HepG2 (cell line): ENCODE data around the gene NOX4. TPM values are rescaled to one million over a fixed set of nuclear protein-coding genes. Genes with fewer than 3 reads are reported as not detected.

Source experiments
- ATAC-seq: fragments of 200-7000 bp; cut with Tn5 transposase; 3 replicates; pipeline ENCODE4 v1.9.1; 2020; ENCODE audit warnings: mild to moderate bottlenecking, moderate library complexity
- BruUV-seq: library from RNA; stranded (reverse); fragments of 400-500 nt; replicated peaks from 2 replicates; lab custom pipeline; 2021; lab: Mats Ljungman, UMichigan
- CTCF ChIA-PET: fragments of 300-600 bp; formaldehyde crosslinking; extraction: SDS; loops from one replicate; lab custom pipeline; 2021; ENCODE audit warnings: low total read pairs, inconsistent platforms, low intra/inter-chr PET ratio; lab: Yijun Ruan, JAX
- POLR2A ChIA-PET: fragments of 350-600 bp; sonication (Branson Sonifier 250); formaldehyde crosslinking; loops from one replicate; lab custom pipeline; 2020; ENCODE audit warnings: antibody characterized with exemption, inconsistent platforms; lab: Yijun Ruan, JAX
- DNase-seq: peaks from one replicate; pipeline ENCODE4 v3.0.0-alpha.2; 2015; ENCODE audit warnings: low spot score
- FAIRE-seq: peaks from 3 replicates; lab custom pipeline; 2011; peaks lifted over from hg19 to GRCh38; lab: Jason Lieb, UNC
- H2AFZ ChIP-seq: one replicate; pipeline ENCODE4 v1.6.1; 2011; ENCODE audit warnings: low read length, inconsistent platforms
- H3K27ac ChIP-seq: fragments of 300-600 bp; 3 replicates; pipeline ENCODE4 v1.8.0; 2011; ENCODE audit warnings: mixed run types, mild to moderate bottlenecking, mixed read lengths, low read length, inconsistent platforms; ENCODE audit not compliant: insufficient read depth; ENCODE audit errors: extremely low read length
- H3K27me3 ChIP-seq, 2 experiments: fragments of 200-600 bp in 1 of 2; 2 replicates in 1 of 2; 3 replicates in 1 of 2; pipeline versions ENCODE4 v1.6.0 to v1.8.0; 2011; ENCODE audit warnings: low read length in 2 of 2, mild to moderate bottlenecking in 2 of 2, moderate library complexity in 2 of 2, inconsistent platforms in 1 of 2; ENCODE audit not compliant: insufficient read depth in 2 of 2, control insufficient read depth in 1 of 2
- H3K36me3 ChIP-seq, 2 experiments: fragments of 200-600 bp in 1 of 2; replicated peaks in 1 of 2; 2 replicates in 1 of 2; 3 replicates in 1 of 2; pipeline versions ENCODE4 v1.5.1 to v1.8.0; 2011; ENCODE audit warnings: low read length in 2 of 2, inconsistent platforms in 1 of 2; ENCODE audit not compliant: insufficient read depth in 2 of 2, control insufficient read depth in 1 of 2
- H3K4me1 ChIP-seq: 2 replicates; pipeline ENCODE4 v1.5.1; 2012; ENCODE audit warnings: low read length, inconsistent platforms; ENCODE audit not compliant: insufficient read depth
- H3K4me2 ChIP-seq: 2 replicates; pipeline ENCODE4 v1.6.0; 2011; ENCODE audit warnings: low read depth, low read length, inconsistent platforms
- H3K4me3 ChIP-seq, 3 experiments: fragments of 200-600 bp in 1 of 3; sonication (generic), shearing (Covaris generic) in 1 of 3; replicated peaks in 1 of 3; 2 replicates each; pipeline ENCODE4 v1.5.1; 2011 to 2016; ENCODE audit warnings: low read length in 3 of 3, inconsistent platforms in 2 of 3, low read depth in 2 of 3, mild to moderate bottlenecking in 2 of 3, control low read depth in 1 of 3, mixed read lengths in 1 of 3; ENCODE audit not compliant: insufficient read depth in 1 of 3
- H3K79me2 ChIP-seq: one replicate; pipeline ENCODE4 v1.6.1; 2011; ENCODE audit warnings: low read length, inconsistent platforms; ENCODE audit not compliant: insufficient read depth
- H3K9ac ChIP-seq: 2 replicates; pipeline ENCODE4 v1.6.0; 2011; ENCODE audit warnings: mild to moderate bottlenecking, low read depth, low read length, inconsistent platforms; ENCODE audit not compliant: insufficient read depth
- H3K9me3 ChIP-seq: 2 replicates; pipeline ENCODE4 v1.5.1; 2012; ENCODE audit warnings: mild to moderate bottlenecking, low read length
- H4K20me1 ChIP-seq: 2 replicates; pipeline ENCODE4 v1.6.0; 2011; ENCODE audit warnings: inconsistent platforms, mild to moderate bottlenecking, low read length, moderate library complexity; ENCODE audit not compliant: insufficient read depth
- HMGA1 ChIP-seq: sonication (generic); formaldehyde crosslinking; conservative IDR thresholded peaks from 2 replicates; pipeline ENCODE4 v1.4.0; 2020; ENCODE audit warnings: missing genetic modification reagents
- ZNF674 ChIP-seq: sonication (generic); formaldehyde crosslinking; IDR thresholded peaks from 2 replicates; pipeline ENCODE4 v1.5.0; 2020; ENCODE audit warnings: low read depth, mild to moderate bottlenecking, missing genetic modification reagents
- ZSCAN31 ChIP-seq: sonication (generic); formaldehyde crosslinking; IDR thresholded peaks from 2 replicates; pipeline ENCODE4 v1.5.0; 2020; ENCODE audit warnings: low read depth, mild to moderate bottlenecking, missing genetic modification reagents
- WGBS: methylation state at CpG from one replicate; pipeline ENCODE4 v1.1.6; 2017; ENCODE audit warnings: low lambda C conversion rate; 5-methylcytosine and 5-hydroxymethylcytosine counted together
- in situ Hi-C: cut with HindIII; loops from 2 replicates; pipeline ENCODE4 v1.10.0; 2017; ENCODE audit warnings: low pct_unique_long_range_greater_than_20kb; ENCODE audit not compliant: extremely low pct_ligation_motif_present
- intact Hi-C: fragments of 100-400 bp; cut with micrococcal nuclease; formaldehyde crosslinking; loops from one replicate; pipeline ENCODE4 v1.10.0; 2022; ENCODE audit not compliant: unreplicated experiment
- polyA plus RNA-seq, 8 experiments: library from polyadenylated mRNA; depleted of rRNA in 3 of 8; stranded (reverse) in 7 of 8; unstranded in 1 of 8; fragments of >200 nt; fragmentation: Illumina TruSeq in 4 of 8; extraction: Trizol in 4 of 8; gene quantifications; 2 replicates each; pipeline versions ENCODE4 v1.2.1 to v1.2.3, GENCODE V29; 2011 to 2016; ENCODE audit warnings: low read depth in 4 of 8, missing spikeins in 1 of 8, mixed read lengths in 1 of 8; ENCODE audit not compliant: insufficient read depth in 1 of 8
- total RNA-seq, 5 experiments: library from RNA; depleted of rRNA; stranded (reverse); fragments of >200 nt; fragmentation: Illumina TruSeq; extraction: Trizol; gene quantifications; 2 replicates each; pipeline ENCODE4 v1.2.3, GENCODE V29; 2016; ENCODE audit warnings: low read depth in 1 of 5
- TF ChIP-seq, protein P1 (sequence below): sonication (generic); formaldehyde crosslinking; IDR thresholded peaks from 2 replicates; pipeline ENCODE4 v1.8.1; 2023; ENCODE audit warnings: mild to moderate bottlenecking, moderate library complexity, missing genetic modification reagents
- TF ChIP-seq, protein P2 (sequence below): sonication (generic); formaldehyde crosslinking; IDR thresholded peaks from 2 replicates; pipeline ENCODE4 v1.8.1; 2023; ENCODE audit warnings: mild to moderate bottlenecking, missing genetic modification reagents, borderline replicate concordance
- TF ChIP-seq, protein P3 (sequence below): sonication (generic); formaldehyde crosslinking; IDR thresholded peaks from 2 replicates; pipeline ENCODE4 v1.5.0; 2020; ENCODE audit warnings: missing genetic modification reagents, mild to moderate bottlenecking, borderline replicate concordance

NOX4 gene
- total and polyA plus RNA-seq, 2 of the 13 experiments (the other 11 are each of a cell fraction or from before 2014, with no cell fraction given), result not detected

DNA sequence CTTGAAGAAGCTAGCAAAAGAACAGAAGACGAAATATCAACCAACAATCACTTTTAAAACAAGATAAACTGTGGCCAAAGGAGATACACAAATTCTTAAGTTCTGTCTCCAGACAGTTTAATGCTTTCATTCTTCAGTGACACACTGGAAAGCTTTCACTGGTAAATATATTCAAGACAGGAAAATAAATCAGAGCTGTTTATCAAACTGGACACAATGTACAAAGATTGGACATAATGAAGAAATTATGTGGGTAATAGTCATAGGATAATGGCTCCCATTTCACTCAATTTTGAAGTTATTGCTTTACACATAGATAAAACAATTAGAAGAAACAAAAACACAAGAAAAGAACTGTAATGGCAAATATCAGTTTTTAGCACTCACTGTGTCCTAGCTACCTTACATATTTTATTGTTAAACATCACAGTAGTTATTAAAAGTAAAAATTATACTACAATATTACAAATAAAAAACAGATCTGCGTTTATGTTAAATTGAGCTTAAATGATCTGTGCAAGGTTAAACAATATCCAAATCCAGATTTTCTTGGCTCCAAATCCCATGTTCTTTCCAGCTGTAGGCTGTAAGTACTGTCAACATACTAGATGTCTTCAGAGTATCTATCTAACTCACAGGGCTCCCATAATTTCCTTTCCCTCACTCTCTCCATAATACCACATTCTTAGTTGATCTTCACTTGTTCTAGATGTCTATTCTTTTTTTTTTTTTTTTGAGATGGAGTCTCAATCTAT is 38.6 kb upstream of the NOX4 start:
- no peak overlapping the region for H3K9ac ChIP-seq
- H3K79me2 ChIP-seq, result no peaks in the 10 kb centered on the region
- no TSS peak for BruUV-seq
- no peaks in the 10 kb centered on the region for H3K9me3 ChIP-seq
- in situ Hi-C loops (no loop called here), intact Hi-C loops (no loop called here)
- H2AFZ ChIP-seq, result no peak overlapping the region
- TF ChIP-seq, protein P1, sequence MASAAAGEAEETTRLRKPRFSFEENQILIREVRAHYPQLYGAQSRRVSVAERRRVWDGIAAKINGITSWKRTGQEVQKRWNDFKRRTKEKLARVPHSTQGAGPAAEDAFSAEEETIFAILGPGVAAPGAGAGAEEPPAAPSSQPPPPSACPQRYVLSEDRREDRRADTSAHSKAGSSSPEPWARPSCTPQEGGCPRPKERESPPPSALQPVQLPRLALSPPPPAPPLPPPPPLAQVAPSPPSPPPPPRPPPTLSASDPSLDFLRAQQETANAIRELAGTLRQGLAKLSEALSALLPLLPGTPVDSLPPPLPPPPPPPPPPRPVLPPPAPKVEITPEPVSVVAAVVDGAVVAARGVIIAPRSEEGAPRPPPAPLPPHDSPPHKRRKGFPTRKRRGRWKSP, result no peak
- TF ChIP-seq, protein P2, sequence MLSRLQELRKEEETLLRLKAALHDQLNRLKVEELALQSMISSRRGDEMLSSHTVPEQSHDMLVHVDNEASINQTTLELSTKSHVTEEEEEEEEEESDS, result no peak
- TF ChIP-seq ZSCAN31 (no peak), HMGA1 (CRISPR knock-in tag) (no peak), ZNF674 (CRISPR knock-in tag) (no peak)
- TF ChIP-seq, protein P3, sequence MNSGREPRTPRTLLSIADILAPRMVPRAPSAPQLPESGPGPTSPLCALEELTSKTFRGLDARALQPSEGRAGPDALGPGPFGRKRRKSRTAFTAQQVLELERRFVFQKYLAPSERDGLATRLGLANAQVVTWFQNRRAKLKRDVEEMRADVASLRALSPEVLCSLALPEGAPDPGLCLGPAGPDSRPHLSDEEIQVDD (CRISPR knock-in tag), result no peak
- POLR2A ChIA-PET, result no interaction called here
- FAIRE-seq, result no peak
- no peak overlapping the region for H3K4me3 ChIP-seq
- no peaks in the 10 kb centered on the region for H4K20me1 ChIP-seq
- H3K4me2 ChIP-seq, result no peak overlapping the region
- no peak overlapping the region for H3K27ac ChIP-seq
- H3K27me3 ChIP-seq, result no peaks in the 10 kb centered on the region
- no peak for ATAC-seq
- H3K4me1 ChIP-seq, result no peaks in the 10 kb centered on the region
- no peaks in the 10 kb centered on the region for H3K36me3 ChIP-seq
- WGBS, result 1% methylated on average over 2 of the region's 2 CpGs
- CTCF ChIA-PET, result no interaction called here
- no peak for DNase-seq
